Cardiac muscle cell (in vitro differentiated cells and primary cell): ENCODE measurements around the gene FUBP1. TPM values are rescaled to one million over a fixed set of nuclear protein-coding genes. Genes with fewer than 3 reads are reported as not detected.

Experiments used
- DNase-seq, 2 donors: peaks; one replicate each; pipeline versions ENCODE4 v3.0.0 to v3.0.0-alpha.2; 2010 to 2017; ENCODE audit warnings: low read depth in 1 of 2, low spot score in 1 of 2
- H3K27ac ChIP-seq: fragments of 200-600 bp; sonication (generic); 2 replicates; pipeline ENCODE4 v1.5.1; 2016
- H3K27me3 ChIP-seq: fragments of 200-600 bp; sonication (generic); 2 replicates; pipeline ENCODE4 v1.6.0; 2016; ENCODE audit warnings: control low read depth
- H3K36me3 ChIP-seq: fragments of 200-600 bp; sonication (generic); 2 replicates; pipeline ENCODE4 v1.5.1; 2016; ENCODE audit warnings: control low read depth
- H3K4me1 ChIP-seq: fragments of 200-600 bp; sonication (generic); 2 replicates; pipeline ENCODE4 v1.8.1; 2017; ENCODE audit warnings: low read depth, mild to moderate bottlenecking, mixed run types
- H3K4me3 ChIP-seq: fragments of 200-600 bp; sonication (generic); 2 replicates; pipeline ENCODE4 v1.5.1; 2016; ENCODE audit warnings: mild to moderate bottlenecking
- H3K9me3 ChIP-seq: fragments of 200-600 bp; sonication (generic); 2 replicates; pipeline ENCODE4 v1.5.1; 2017; ENCODE audit warnings: low read depth, mild to moderate bottlenecking, control low read depth
- polyA plus RNA-seq: library from polyadenylated mRNA; unstranded; fragments of >200 nt; fragmentation: Nextera tagmentation; extraction: Ambion mirVana; gene quantifications from 2 replicates; pipeline ENCODE4 v1.2.1, GENCODE V29; 2016
- total RNA-seq: library from RNA; depleted of rRNA; stranded (reverse); fragments of >200 nt; gene quantifications from 2 replicates; pipeline ENCODE4 v1.2.3, GENCODE V29; 2016
- TF ChIP-seq, protein P1 (sequence below): IDR thresholded peaks from 2 replicates; pipeline ENCODE4 v1.5.1; 2012; ENCODE audit warnings: low read depth, mild to moderate bottlenecking, low read length

FUBP1 gene
- total and polyA plus RNA-seq, 2 experiments from 2014 or later: 86.3 to 174 TPM

DNA sequence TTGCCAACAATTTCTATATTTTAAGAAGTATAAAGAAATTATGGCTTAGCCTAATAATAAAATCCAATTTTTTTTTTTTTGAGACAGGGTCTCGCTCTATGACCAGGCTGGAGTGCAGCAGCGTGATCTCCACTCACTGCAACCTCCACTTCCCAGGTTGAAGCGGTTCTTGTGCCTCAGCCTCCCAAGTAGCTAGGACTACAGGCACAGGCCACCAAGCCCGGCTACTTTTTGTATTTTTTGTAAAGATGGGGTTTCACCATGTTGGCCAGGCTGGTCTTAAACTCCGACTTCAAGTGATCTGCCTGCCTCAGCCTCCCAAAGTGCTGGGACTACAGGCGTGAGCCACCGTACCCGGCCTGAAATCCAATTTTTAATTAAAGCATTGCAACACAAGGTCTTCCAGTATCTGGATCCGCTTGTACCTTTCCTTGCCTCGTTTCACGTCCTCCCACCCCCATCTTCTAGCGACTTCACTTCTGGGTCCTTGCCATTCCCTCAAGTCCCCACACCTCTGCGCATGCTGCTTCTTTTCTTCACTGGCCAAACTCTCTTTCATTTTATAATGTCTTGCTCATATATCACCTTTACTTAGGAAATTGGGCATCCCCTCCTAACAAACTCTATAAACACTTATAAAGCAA, 2.3 kb downstream of the FUBP1 start:
- Histone ChIP-seq H3K36me3 (peaks cover 4% of the 10 kb centered on the region), H3K4me1 (peaks cover 24% of the 10 kb centered on the region), H3K27ac (peak overlapping the region; percentile 99)

DNA sequence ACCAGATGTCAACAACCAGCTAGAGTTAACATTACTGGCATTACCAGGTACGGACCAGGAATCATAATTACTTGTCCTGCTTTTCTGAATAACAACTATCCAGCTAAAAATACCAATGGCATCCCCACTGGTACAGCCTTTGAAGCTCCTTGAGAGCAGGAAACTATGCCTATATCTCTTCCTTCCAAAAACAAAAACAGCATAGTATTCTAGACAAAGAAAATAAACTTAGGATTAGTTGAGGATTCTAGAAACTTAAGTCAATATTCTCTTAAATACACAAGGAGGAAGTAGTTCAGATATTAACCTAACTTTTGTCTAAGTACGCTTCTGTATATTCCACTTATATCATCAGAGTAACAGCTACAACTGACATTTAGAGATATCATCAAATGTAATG, 3.0 kb downstream of the FUBP1 start:
- no peaks in the 10 kb centered on the region for H3K27me3 ChIP-seq
- DNase-seq: no peak
- H3K36me3 ChIP-seq: peaks cover 4% of the 10 kb centered on the region
- H3K27ac ChIP-seq: peak overlapping the region; percentile 35
- TF ChIP-seq, protein P1, sequence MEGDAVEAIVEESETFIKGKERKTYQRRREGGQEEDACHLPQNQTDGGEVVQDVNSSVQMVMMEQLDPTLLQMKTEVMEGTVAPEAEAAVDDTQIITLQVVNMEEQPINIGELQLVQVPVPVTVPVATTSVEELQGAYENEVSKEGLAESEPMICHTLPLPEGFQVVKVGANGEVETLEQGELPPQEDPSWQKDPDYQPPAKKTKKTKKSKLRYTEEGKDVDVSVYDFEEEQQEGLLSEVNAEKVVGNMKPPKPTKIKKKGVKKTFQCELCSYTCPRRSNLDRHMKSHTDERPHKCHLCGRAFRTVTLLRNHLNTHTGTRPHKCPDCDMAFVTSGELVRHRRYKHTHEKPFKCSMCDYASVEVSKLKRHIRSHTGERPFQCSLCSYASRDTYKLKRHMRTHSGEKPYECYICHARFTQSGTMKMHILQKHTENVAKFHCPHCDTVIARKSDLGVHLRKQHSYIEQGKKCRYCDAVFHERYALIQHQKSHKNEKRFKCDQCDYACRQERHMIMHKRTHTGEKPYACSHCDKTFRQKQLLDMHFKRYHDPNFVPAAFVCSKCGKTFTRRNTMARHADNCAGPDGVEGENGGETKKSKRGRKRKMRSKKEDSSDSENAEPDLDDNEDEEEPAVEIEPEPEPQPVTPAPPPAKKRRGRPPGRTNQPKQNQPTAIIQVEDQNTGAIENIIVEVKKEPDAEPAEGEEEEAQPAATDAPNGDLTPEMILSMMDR: no peak
- no peaks in the 10 kb centered on the region for H3K9me3 ChIP-seq
- H3K4me3 ChIP-seq: peak overlapping the region; percentile 83
- peaks cover 24% of the 10 kb centered on the region for H3K4me1 ChIP-seq

More for the DNA sequence above, 2.3 kb downstream of the FUBP1 start:
- Histone ChIP-seq H3K27me3 (no peaks in the 10 kb centered on the region), H3K9me3 (no peaks in the 10 kb centered on the region), H3K4me3 (peak overlapping the region; percentile 83)
- DNase-seq: no peak
- TF ChIP-seq, protein P1: no peak

DNA sequence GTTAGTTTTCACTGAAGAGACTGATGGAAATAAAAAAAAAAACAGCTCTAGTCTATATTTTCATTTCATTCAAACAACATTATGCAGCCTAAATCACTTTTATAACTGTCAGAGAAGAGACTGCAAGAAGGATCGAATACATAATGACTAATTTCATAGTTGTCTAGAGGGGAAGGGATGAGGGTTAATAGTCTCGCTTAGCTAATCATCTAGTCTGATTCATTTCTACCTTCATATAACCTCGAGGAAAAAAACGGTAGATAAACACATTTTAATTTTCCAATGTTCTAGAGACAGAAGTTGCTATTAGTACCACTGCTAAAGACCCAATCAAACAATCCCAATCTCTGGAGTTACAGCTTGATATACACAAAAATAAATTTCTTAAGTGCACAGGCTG, 3.5 kb downstream of the FUBP1 start:
- Histone ChIP-seq H3K4me1 (peaks cover 27% of the 10 kb centered on the region), H3K36me3 (peaks cover 6% of the 10 kb centered on the region), H3K27ac (no peak overlapping the region), H3K9me3 (no peaks in the 10 kb centered on the region), H3K4me3 (peak overlapping the region; percentile 83), H3K27me3 (no peaks in the 10 kb centered on the region)
- TF ChIP-seq, protein P1: no peak
- no peak for DNase-seq

DNA sequence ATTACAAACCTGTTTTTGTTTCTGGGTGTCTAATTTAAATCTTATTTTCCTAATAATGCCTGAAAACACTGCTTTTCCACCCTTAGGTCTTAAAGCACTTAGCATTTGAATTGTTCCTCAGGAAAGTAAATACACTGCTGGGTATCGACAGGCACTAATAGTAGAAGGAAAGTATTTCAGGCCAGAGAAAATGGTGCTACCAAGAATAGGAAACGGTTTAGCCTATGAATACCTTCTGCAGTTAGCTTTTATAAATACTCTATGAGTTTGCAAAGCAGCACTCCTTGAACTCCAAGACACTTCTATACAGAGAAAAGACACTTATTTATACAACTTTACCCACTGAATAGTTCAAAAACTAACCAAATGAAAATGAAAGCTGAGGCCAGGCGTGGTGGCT, 6.8 kb downstream of the FUBP1 start:
- TF ChIP-seq, protein P1: no peak
- H3K4me1 ChIP-seq: peaks cover 25% of the 10 kb centered on the region
- no peaks in the 10 kb centered on the region for H3K27me3 ChIP-seq
- DNase-seq: no peak
- H3K36me3 ChIP-seq: peaks cover 36% of the 10 kb centered on the region
- no peak overlapping the region for H3K4me3 ChIP-seq
- no peak overlapping the region for H3K27ac ChIP-seq
- H3K9me3 ChIP-seq: no peaks in the 10 kb centered on the region

DNA sequence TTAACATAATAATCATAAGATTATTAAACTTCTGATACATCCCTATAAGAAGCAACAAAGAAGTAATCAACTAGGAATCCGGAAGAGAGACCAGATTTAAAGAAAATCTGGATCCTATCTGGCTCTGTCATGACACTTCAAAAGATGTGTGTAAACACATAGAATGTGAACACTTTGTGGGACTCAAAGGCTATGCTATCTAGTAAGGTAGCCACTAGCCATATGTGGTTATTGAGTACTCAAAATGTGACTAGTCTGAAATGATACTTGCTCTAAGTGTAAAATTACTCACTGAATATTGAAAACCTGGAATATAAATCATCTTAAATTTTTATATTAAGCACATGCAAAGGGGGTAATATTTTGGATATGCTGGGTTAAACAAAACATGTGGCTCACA, 8.7 kb downstream of the FUBP1 start:
- no peaks in the 10 kb centered on the region for H3K27me3 ChIP-seq
- H3K4me3 ChIP-seq: no peak overlapping the region
- H3K27ac ChIP-seq: no peak overlapping the region
- no peak for DNase-seq
- TF ChIP-seq, protein P1: no peak
- peaks cover 9% of the 10 kb centered on the region for H3K4me1 ChIP-seq
- H3K9me3 ChIP-seq: no peaks in the 10 kb centered on the region
- peaks cover 49% of the 10 kb centered on the region for H3K36me3 ChIP-seq

DNA sequence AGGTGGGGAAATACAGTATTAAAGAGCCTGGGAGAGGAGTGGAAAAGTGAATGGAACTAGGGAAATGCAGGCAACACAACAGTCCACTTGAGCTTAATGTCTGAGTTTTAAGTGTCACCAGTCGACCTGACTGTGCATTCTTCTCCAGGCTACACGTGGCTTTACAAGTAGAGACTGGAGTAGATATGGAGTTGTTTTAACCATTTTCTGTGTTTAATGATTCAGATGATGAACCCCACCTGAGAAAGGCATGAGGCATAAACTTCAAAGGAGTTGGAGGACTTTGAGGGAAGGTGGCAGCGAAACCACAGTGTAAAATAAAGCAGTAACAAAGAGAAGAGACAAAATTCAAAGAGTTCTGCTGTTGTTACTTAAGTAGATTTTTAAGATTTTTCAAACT, 12.6 kb downstream of the FUBP1 start:
- no peak overlapping the region for H3K27ac ChIP-seq
- H3K4me1 ChIP-seq: peaks cover 5% of the 10 kb centered on the region
- TF ChIP-seq, protein P1: no peak
- H3K4me3 ChIP-seq: no peak overlapping the region
- no peaks in the 10 kb centered on the region for H3K9me3 ChIP-seq
- DNase-seq: no peak
- H3K27me3 ChIP-seq: no peaks in the 10 kb centered on the region
- peaks cover 84% of the 10 kb centered on the region for H3K36me3 ChIP-seq
